Measurements from ENCODE around the gene HLA-DRA. TPM values are rescaled to one million over a fixed set of nuclear protein-coding genes. Genes with fewer than 3 reads are reported as not detected.

HLA-DRA gene
- total and polyA plus RNA-seq, 8 donors = 42.2 to 1,058 (median 68.3) TPM

GRCh38 chr6:32445321-32445854 lies 5.7 kb downstream of the HLA-DRA start:
- intact Hi-C loops (cut with DNase I) = no loop called here
- Histone ChIP-seq H3K27ac (no peak overlapping the region), H3K36me3 (peaks cover 3 to 21% of the 10 kb centered on the region in 2 donors), H3K27me3 (no peaks in the 10 kb centered on the region), H3K4me1 (peaks cover 2 to 17% of the 10 kb centered on the region in 2 donors), H3K4me3 (no peak overlapping the region), H3K9me3 (no peaks in the 10 kb centered on the region)
- no peak for ATAC-seq
- TF ChIP-seq, protein P1, sequence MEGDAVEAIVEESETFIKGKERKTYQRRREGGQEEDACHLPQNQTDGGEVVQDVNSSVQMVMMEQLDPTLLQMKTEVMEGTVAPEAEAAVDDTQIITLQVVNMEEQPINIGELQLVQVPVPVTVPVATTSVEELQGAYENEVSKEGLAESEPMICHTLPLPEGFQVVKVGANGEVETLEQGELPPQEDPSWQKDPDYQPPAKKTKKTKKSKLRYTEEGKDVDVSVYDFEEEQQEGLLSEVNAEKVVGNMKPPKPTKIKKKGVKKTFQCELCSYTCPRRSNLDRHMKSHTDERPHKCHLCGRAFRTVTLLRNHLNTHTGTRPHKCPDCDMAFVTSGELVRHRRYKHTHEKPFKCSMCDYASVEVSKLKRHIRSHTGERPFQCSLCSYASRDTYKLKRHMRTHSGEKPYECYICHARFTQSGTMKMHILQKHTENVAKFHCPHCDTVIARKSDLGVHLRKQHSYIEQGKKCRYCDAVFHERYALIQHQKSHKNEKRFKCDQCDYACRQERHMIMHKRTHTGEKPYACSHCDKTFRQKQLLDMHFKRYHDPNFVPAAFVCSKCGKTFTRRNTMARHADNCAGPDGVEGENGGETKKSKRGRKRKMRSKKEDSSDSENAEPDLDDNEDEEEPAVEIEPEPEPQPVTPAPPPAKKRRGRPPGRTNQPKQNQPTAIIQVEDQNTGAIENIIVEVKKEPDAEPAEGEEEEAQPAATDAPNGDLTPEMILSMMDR (IDR thresholded peaks at IDR 0.05) = no peak
- no peak for DNase-seq

DNA sequence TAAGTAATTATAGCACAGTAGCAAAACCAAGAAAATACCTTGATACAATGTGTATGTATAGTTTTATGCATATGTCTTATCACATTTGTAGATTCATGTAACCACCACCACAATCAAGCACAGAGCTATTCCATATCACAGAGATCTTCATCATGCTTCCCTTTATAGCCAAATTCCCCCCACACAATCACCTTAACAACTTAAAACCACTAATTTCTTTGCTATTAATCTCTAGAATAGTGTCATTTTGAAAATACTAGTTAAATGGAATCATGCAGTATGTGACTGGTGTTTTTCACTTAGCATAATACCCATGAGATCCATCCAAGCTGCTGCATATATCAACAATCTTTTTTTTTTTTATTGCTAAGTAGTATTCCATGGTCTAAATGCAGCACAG lies 8.2 kb downstream of the HLA-DRA start:
- intact Hi-C loops (cut with DNase I) = no loop called here
- DNase-seq = no peak

GRCh38 chr6:32449088-32449736 lies 9.5 kb downstream of the HLA-DRA start:
- ATAC-seq (no peak), DNase-seq (no peak)
- Histone ChIP-seq H3K4me3 (no peak overlapping the region), H3K36me3 (peaks cover 0 to 9% of the 10 kb centered on the region in 2 donors), H3K9me3 (no peaks in the 10 kb centered on the region), H3K27me3 (no peaks in the 10 kb centered on the region), H3K4me1 (no peaks in the 10 kb centered on the region), H3K27ac (no peak overlapping the region)
- TF ChIP-seq, protein P1 (IDR thresholded peaks at IDR 0.05) = no peak
- intact Hi-C loops (cut with DNase I) = no loop called here

More for the DNA sequence above, 8.2 kb downstream of the HLA-DRA start:
- Histone ChIP-seq H3K4me1 (peaks cover 0 to 4% of the 10 kb centered on the region in 2 donors), H3K36me3 (peaks cover 3 to 21% of the 10 kb centered on the region in 2 donors), H3K9me3 (no peaks in the 10 kb centered on the region), H3K27me3 (no peaks in the 10 kb centered on the region), H3K4me3 (no peak overlapping the region), H3K27ac (no peak overlapping the region)
- ATAC-seq = no peak
- TF ChIP-seq, protein P1 (IDR thresholded peaks at IDR 0.05) = no peak

GRCh38 chr6:32457054-32457453 lies 17.4 kb downstream of the HLA-DRA start:
- no peak for DNase-seq
- Histone ChIP-seq H3K27me3 (peaks cover 0 to 23% of the 10 kb centered on the region in 2 donors), H3K9me3 (no peaks in the 10 kb centered on the region), H3K4me3 (no peak overlapping the region), H3K4me1 (no peaks in the 10 kb centered on the region), H3K27ac (no peak overlapping the region), H3K36me3 (no peaks in the 10 kb centered on the region)
- TF ChIP-seq, protein P1 (IDR thresholded peaks at IDR 0.05) = no peak
- ATAC-seq = no peak
- intact Hi-C loops (cut with DNase I) = no loop called here

GRCh38 chr6:32459781-32460424 lies 20.2 kb downstream of the HLA-DRA start:
- peak; percentile 82 for ATAC-seq

More at GRCh38 chr6:32459781-32460424, 20.2 kb downstream of the HLA-DRA start:
- no peaks in the 10 kb centered on the region for H3K4me1 ChIP-seq
- no peaks in the 10 kb centered on the region for H3K36me3 ChIP-seq
- no peaks in the 10 kb centered on the region for H3K9me3 ChIP-seq
- intact Hi-C loops (cut with DNase I) = no loop called here
- no peak for DNase-seq
- peak overlapping the region; percentile 25 to 27 for H3K4me3 ChIP-seq
- H3K27me3 ChIP-seq = peaks cover 0 to 23% of the 10 kb centered on the region in 2 donors
- no peak overlapping the region for H3K27ac ChIP-seq
- TF ChIP-seq, protein P1 (IDR thresholded peaks at IDR 0.05) = no peak
